ENCODE data around the gene MAGI1.

GRCh38 chr3:65850261-65850660, 188.5 kb downstream of the MAGI1 start:
- TF ChIP-seq POLR2A (IDR thresholded peaks at IDR 0.05) = no peak
- no peak for TF ChIP-seq POLR2AphosphoS5 (IDR thresholded peaks at IDR 0.05; ENCODE audit: insufficient read depth in 1 of 2, low read depth in 1 of 2)
- no peak for TF ChIP-seq CTCF (IDR thresholded peaks at IDR 0.05)

Data from vagina (tissue), 2 donors.